HG03460 (cell line): Measurements from ENCODE around the gene S100A13.
"Not testable (repeated sequence)": the region's sequence is repeated elsewhere in the genome, so short reads cannot be mapped to it uniquely, and the experiment has no call there.

Experiments
- ATAC-seq: cut with Tn5 transposase; IDR thresholded peaks from one replicate; pipeline ENCODE4 v1.9.1; 2021; ENCODE audit not compliant: unreplicated experiment

Gene S100A13

DNA sequence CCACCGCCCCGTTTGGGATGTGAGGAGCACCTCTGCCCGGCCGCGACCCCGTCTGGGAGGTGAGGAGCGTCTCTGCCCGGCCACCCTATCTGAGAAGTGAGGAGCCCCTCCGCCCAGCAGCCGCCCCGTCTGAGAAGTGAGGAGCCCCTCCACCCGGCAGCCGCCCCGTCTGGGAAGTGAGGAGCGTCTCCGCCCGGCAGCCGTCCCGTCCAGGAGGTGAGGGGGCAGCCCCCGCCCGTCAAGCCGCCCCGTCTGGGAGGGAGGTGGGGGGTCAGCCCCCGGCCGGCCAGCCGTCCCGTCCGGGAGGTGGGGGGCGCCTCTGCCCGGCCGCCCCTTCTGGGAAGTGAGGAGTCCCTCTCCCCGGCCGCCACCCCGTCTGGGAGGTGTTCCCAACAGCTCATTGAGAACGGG, 52.2 kb downstream of the S100A13 start:
- not testable (repeated sequence) for ATAC-seq

DNA sequence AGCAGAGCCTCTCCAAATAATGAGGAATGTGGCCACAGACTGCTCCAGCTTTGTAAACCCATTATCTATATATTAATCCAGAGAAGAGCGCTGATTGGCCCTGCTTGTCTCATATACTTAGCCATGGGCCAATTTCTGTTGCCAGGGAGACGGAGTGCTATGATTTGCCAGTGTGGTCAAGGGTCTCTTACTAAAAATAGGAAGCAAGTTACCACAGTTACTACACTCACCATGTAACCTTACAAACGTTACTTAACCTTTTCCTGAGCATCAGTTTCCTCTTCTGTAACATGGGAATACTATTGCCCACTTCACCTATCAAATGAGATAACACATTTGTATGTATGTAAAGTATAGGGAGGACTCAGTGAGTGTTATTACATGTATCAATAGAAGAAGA, 54.0 kb downstream of the S100A13 start:
- ATAC-seq: no peak

DNA sequence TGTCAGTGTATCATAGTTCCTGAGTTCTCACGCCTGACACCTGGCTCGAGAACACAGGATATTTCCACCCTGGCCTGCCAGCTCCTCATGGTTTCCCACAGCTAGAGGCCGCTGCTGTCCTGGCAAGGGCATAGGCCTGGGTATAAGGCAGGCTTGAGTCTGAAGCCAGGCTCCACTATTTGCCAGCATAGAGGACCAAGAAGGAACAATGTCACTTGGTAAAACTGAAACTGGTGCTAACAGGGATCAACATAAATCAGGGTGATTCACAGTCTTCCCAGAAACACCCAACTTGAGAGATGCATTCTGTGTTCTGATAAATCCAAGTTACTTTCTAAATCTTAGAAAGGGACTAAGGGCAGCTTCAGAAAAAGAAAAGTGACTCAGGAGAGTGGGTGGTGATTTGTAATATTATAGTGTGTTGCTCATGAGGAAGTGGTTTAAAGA, 54.7 kb downstream of the S100A13 start:
- ATAC-seq: peak; percentile 67

DNA sequence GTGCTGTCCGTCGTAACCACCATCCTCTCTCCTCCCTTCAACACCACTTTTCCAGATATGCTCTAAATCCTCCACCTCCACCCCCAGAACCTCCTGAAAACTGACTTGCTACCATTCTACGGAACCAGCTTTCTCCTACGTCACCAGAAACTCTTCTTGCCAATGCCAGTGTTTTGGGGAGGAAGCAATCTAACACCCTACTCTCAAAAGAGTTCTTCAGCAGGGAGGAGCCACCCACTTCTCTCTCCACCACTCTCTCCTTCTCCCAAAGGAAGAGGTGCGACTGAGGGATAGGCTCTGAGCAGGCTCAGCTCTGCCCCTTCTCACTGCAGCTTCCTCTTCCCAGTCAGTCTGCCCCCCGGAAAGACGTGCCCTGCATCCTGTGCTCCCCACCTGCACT, 55.6 kb downstream of the S100A13 start:
- no peak for ATAC-seq

DNA sequence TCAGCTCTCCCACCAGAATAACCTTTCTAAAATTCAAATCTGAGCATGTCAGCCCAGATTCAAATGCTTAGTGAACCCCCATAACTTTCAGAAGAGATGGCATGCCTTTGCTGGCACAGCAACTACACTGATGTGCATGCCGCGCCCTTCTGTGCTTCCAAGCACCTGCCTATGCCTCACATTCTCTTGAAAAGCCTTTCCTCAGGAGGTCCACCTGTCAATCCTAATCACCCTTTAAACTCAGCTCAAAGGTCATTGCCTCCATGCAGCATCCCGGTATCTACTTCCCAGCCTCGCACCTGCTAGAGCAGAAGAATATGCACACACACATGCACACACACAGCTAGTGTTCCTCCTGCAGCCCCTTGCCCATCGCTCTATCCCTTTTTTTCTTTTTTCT, 56.4 kb downstream of the S100A13 start:
- ATAC-seq: no peak

DNA sequence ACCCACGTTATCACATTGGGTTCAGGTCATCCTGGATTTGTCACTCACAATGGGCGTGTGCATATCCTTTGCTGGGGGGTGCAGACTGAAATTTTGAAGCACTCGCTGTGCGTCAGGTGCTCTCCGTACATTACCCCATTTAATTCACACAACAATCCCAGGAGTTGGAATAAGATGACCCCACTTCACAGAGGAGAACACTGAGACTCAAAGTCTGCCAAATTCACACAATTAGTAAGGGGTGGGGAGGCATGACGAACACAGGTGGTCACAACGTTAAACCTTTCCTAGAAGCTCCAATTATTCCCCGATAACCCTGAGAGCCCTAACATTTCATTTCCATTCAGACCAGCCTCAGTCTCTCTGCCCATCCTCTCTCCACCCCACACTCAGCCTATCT, 57.8 kb downstream of the S100A13 start:
- no peak for ATAC-seq
